Neuronal stem cell (in vitro differentiated cells): ENCODE measurements around the gene C1orf53.
A peak's percentile ranks its signal among the peaks of the same experiment; 100 is the strongest.

Experiments
- DNase-seq: peaks from one replicate; pipeline ENCODE4 v3.0.0-alpha.2; 2013; ENCODE audit warnings: low spot score
- H2AFZ ChIP-seq: one replicate; pipeline ENCODE4 v1.6.1; 2013; ENCODE audit warnings: mild to moderate bottlenecking, low read length, inconsistent platforms
- H2AK5ac ChIP-seq: 2 replicates; pipeline ENCODE4 v1.6.1; 2013; ENCODE audit warnings: low read depth, mild to moderate bottlenecking, inconsistent platforms, low read length, moderate library complexity, mixed read lengths
- H2BK120ac ChIP-seq: 2 replicates; pipeline ENCODE4 v1.6.1; 2013; ENCODE audit warnings: low read depth, mild to moderate bottlenecking, inconsistent platforms, low read length, moderate library complexity, mixed read lengths
- H2BK12ac ChIP-seq: one replicate; pipeline ENCODE4 v1.6.1; 2013; ENCODE audit warnings: low read length, inconsistent platforms
- H2BK15ac ChIP-seq: 2 replicates; pipeline ENCODE4 v1.6.1; 2013; ENCODE audit warnings: mild to moderate bottlenecking, low read length, inconsistent platforms, mixed read lengths
- H2BK5ac ChIP-seq: one replicate; pipeline ENCODE4 v1.6.1; 2013; ENCODE audit warnings: inconsistent platforms, mild to moderate bottlenecking, low read length, moderate library complexity
- H3K14ac ChIP-seq: one replicate; pipeline ENCODE4 v1.6.1; 2013; ENCODE audit warnings: low read length, inconsistent platforms
- H3K18ac ChIP-seq: 2 replicates; pipeline ENCODE4 v1.6.1; 2013; ENCODE audit warnings: low read length, inconsistent platforms
- H3K23ac ChIP-seq: 2 replicates; pipeline ENCODE4 v1.6.1; 2013; ENCODE audit warnings: low read depth, mild to moderate bottlenecking, mixed read lengths, low read length, inconsistent platforms; ENCODE audit not compliant: poor library complexity
- H3K27ac ChIP-seq: replicated peaks from 3 replicates; pipeline ENCODE4 v1.5.1; 2013; ENCODE audit warnings: low read length, inconsistent platforms
- H3K27me3 ChIP-seq, 3 experiments: 2 replicates each; pipeline ENCODE4 v1.6.1; 2013; ENCODE audit warnings: low read length in 3 of 3, mild to moderate bottlenecking in 2 of 3, inconsistent platforms in 1 of 3, low read depth in 1 of 3, mixed read lengths in 1 of 3, moderate library complexity in 1 of 3; ENCODE audit not compliant: control insufficient read depth in 3 of 3, insufficient read depth in 3 of 3
- H3K36me3 ChIP-seq, 2 donors: replicated peaks in 1 of 2; 2 replicates each; pipeline ENCODE4 v1.6.1; 2013; ENCODE audit warnings: low read length in 2 of 2; ENCODE audit not compliant: control insufficient read depth in 2 of 2, insufficient read depth in 2 of 2
- H3K4ac ChIP-seq: 2 replicates; pipeline ENCODE4 v1.6.1; 2013; ENCODE audit warnings: inconsistent platforms, mild to moderate bottlenecking, low read length, moderate library complexity
- H3K4me1 ChIP-seq, 2 donors: 1 replicate in 1 of 2; 2 replicates in 1 of 2; pipeline ENCODE4 v1.6.1; 2013; ENCODE audit warnings: low read length in 2 of 2, low read depth in 1 of 2; ENCODE audit not compliant: control insufficient read depth in 2 of 2, insufficient read depth in 1 of 2
- H3K4me2 ChIP-seq: one replicate; pipeline ENCODE4 v1.6.1; 2013; ENCODE audit warnings: mild to moderate bottlenecking, low read length, inconsistent platforms; ENCODE audit not compliant: insufficient read depth, poor library complexity, severe bottlenecking
- H3K4me3 ChIP-seq, 2 donors: 2 replicates each; pipeline ENCODE4 v1.5.1; 2013; ENCODE audit warnings: low read length in 2 of 2, mild to moderate bottlenecking in 2 of 2, inconsistent platforms in 1 of 2, moderate library complexity in 1 of 2
- H3K79me1 ChIP-seq: one replicate; pipeline ENCODE4 v1.6.1; 2013; ENCODE audit warnings: low read depth, mild to moderate bottlenecking, inconsistent platforms, low read length, moderate library complexity
- H3K9ac ChIP-seq: one replicate; pipeline ENCODE4 v1.6.1; 2013; ENCODE audit warnings: mild to moderate bottlenecking, low read depth, low read length, inconsistent platforms; ENCODE audit not compliant: poor library complexity
- H3K9me3 ChIP-seq, 2 donors: replicated peaks in 1 of 2; 2 replicates each; pipeline versions ENCODE3 to v1.6.1; 2013; ENCODE audit warnings: low read length in 2 of 2, mild to moderate bottlenecking in 2 of 2, inconsistent platforms in 1 of 2, low read depth in 1 of 2, mixed read lengths in 1 of 2, moderate library complexity in 1 of 2; ENCODE audit not compliant: control insufficient read depth in 2 of 2, insufficient read depth in 1 of 2
- H4K8ac ChIP-seq: one replicate; pipeline ENCODE4 v1.6.1; 2013; ENCODE audit warnings: low read depth, mild to moderate bottlenecking, inconsistent platforms, low read length, moderate library complexity
- H4K91ac ChIP-seq: one replicate; pipeline ENCODE4 v1.6.1; 2013; ENCODE audit warnings: low read length, low read depth, mild to moderate bottlenecking, inconsistent platforms; ENCODE audit not compliant: poor library complexity
- WGBS, 2 donors: extraction: QIAGEN DNeasy Blood & Tissue Kit; methylation state at CpG; one replicate each; pipeline ENCODE4 v1.1.7; 2013; ENCODE audit warnings: missing lambda C conversion rate in 2 of 2, mixed read lengths in 1 of 2; ENCODE audit not compliant: insufficient read length in 2 of 2, insufficient replicate concordance in 1 of 2; ENCODE audit errors: extremely low coverage in 2 of 2; 5-methylcytosine and 5-hydroxymethylcytosine counted together

C1orf53 gene

DNA sequence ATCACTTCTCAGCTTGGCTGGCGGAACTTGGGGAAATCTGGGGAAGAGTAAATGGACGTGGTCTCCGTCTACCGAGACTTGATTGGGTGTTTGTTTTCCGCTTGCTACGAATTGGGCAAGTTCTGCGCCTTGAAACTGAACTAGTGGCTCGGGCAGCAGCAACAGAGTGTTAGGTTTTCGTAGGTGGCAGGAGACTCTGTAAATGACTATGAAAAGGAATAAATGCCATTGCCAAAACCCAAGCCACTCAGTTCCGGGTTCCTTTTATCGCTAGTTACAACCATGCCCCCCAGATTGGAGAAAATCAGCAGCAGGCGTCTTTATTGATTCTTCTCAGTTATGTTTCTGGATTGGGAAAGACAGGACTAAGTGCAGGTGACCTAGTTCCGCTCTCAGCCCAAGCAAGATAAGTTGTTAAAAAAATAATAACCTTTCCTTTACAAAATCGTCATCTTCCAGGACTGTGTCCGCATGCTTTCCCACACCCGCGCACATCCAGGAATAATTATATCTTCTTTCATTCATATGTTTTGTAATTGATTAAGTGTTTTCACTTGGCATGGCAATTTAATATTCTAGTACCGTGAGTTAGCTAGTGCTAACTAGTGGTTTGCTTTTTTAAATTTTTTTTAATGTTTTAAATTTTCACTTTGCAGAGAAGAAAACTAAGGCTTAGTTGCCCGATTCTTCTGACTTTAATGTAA lies 18.1 kb downstream of the C1orf53 start:
- Histone ChIP-seq H3K4me2 (no peak overlapping the region), H2BK120ac (no peak overlapping the region), H4K8ac (no peak overlapping the region), H3K27ac (no peak overlapping the region), H2BK5ac (no peak overlapping the region), H3K4ac (no peak overlapping the region), H3K36me3 (no peaks in the 10 kb centered on the region), H2BK12ac (no peak overlapping the region), H3K4me1 (peaks cover 11 to 32% of the 10 kb centered on the region in 2 donors), H3K79me1 (no peaks in the 10 kb centered on the region), H2AK5ac (no peak overlapping the region), H3K27me3 (peaks cover 32 to 93% (median 71%) of the 10 kb centered on the region in 3 experiments), H2BK15ac (no peak overlapping the region), H3K18ac (no peak overlapping the region), H3K14ac (no peak overlapping the region), H3K23ac (no peak overlapping the region), H4K91ac (no peak overlapping the region), H3K9me3 (peaks cover 0 to 2% of the 10 kb centered on the region in 2 donors), H2AFZ (no peak overlapping the region), H3K4me3 (no peak overlapping the region), H3K9ac (no peak overlapping the region)
- peak; percentile 26 for DNase-seq
- no CpG with 5 or more reads among the region's 19 CpGs for WGBS, 2 donors

DNA sequence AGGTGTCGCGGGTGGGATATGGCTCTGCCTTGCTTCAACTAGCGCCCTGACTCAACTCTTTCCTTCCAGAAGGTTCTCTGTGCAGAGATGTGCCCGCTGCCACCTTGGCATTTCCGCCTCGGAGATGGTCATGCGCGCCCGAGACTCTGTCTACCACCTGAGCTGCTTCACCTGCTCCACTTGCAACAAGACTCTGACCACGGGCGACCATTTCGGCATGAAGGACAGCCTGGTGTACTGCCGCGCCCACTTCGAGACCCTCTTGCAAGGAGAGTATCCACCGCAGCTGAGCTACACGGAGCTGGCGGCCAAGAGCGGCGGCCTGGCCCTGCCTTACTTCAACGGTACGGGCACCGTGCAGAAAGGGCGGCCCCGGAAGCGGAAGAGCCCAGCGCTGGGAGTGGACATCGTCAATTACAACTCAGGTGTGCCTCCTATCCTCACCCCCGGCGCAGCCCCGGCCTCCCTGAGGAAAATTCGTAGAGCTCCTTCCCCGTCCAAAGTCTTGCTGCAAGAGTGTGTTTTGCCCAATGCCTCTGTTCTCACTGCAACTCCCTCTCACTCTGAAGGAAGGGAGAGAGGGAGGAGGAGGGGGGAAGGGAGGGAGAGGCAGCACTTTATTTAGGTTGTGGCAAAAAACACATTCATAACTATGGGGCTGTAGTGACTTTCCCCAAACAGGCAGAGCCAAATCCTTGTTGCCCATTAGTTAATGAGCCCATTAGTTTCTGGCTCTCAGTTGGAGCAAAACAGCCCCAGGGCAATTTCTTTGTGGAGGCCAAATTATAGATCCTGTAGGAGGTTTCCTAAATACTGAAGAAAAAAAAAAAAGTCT lies 19.0 kb downstream of the C1orf53 start:
- no CpG with 5 or more reads among the region's 33 CpGs for WGBS, 2 donors
- H2BK120ac ChIP-seq: no peak overlapping the region
- peak overlapping the region in 1 of 2 donors; percentile 66 for H3K4me3 ChIP-seq

GRCh38 chr1:197922070-197922390 lies 19.6 kb downstream of the C1orf53 start:
- no peaks in the 10 kb centered on the region for H3K36me3 ChIP-seq
- H2AK5ac ChIP-seq: no peak overlapping the region
- H3K4me2 ChIP-seq: no peak overlapping the region
- H3K27me3 ChIP-seq: peaks cover 28 to 89% (median 59%) of the 10 kb centered on the region in 3 experiments
- H3K79me1 ChIP-seq: no peaks in the 10 kb centered on the region
- no peak overlapping the region for H4K8ac ChIP-seq
- no peak overlapping the region for H3K9ac ChIP-seq
- no peak overlapping the region for H2BK120ac ChIP-seq
- H3K4ac ChIP-seq: no peak overlapping the region
- no peak for DNase-seq
- H2BK5ac ChIP-seq: no peak overlapping the region
- H3K27ac ChIP-seq: no peak overlapping the region
- no peak overlapping the region for H3K4me3 ChIP-seq
- WGBS, 2 donors: no CpG with 5 or more reads among the region's 2 CpGs
- no peak overlapping the region for H3K23ac ChIP-seq
- H2BK12ac ChIP-seq: no peak overlapping the region
- H3K9me3 ChIP-seq: peaks cover 0 to 2% of the 10 kb centered on the region in 2 donors
- no peak overlapping the region for H2BK15ac ChIP-seq
- H2AFZ ChIP-seq: no peak overlapping the region
- H4K91ac ChIP-seq: no peak overlapping the region
- H3K18ac ChIP-seq: no peak overlapping the region
- H3K14ac ChIP-seq: no peak overlapping the region
- peaks cover 2 to 26% of the 10 kb centered on the region in 2 donors for H3K4me1 ChIP-seq

More for the DNA sequence above, 19.0 kb downstream of the C1orf53 start:
- Histone ChIP-seq H2BK15ac (peak overlapping the region; percentile 3), H2AK5ac (no peak overlapping the region), H3K14ac (peak overlapping the region; percentile 47), H3K9me3 (peaks cover 0 to 2% of the 10 kb centered on the region in 2 donors), H2BK5ac (no peak overlapping the region), H3K4me2 (peak overlapping the region; percentile 58), H4K8ac (no peak overlapping the region), H3K27ac (no peak overlapping the region), H3K79me1 (no peaks in the 10 kb centered on the region), H3K9ac (peak overlapping the region; percentile 12), H2AFZ (peak overlapping the region; percentile 68), H2BK12ac (no peak overlapping the region), H3K4ac (no peak overlapping the region), H3K36me3 (no peaks in the 10 kb centered on the region), H3K23ac (peak overlapping the region; percentile 1), H3K4me1 (peaks cover 6 to 31% of the 10 kb centered on the region in 2 donors), H4K91ac (no peak overlapping the region), H3K27me3 (peaks cover 32 to 90% (median 65%) of the 10 kb centered on the region in 3 experiments), H3K18ac (peak overlapping the region; percentile 62)
- peak; percentile 17 for DNase-seq

DNA sequence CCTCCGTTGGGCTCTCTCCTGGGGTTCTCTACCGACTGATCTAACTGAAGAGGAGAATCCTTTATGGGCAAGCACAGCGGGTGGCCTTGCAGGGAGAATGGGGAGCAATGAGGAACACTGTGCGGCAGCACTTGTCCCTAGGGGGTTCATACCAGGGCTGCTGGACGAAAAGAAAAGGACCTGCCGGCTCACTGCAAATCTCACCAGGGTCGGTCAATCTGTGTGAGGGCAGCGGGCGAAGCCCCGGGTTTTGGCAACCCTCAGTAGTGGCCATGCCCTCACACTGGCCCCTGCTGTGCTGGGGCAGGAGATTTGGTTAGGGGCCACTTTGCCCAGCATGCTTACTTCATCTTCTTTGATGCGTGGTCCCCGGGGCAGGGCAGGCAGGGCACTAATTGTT lies 20.6 kb downstream of the C1orf53 start:
- peaks cover 22 to 88% (median 49%) of the 10 kb centered on the region in 3 experiments for H3K27me3 ChIP-seq
- H2BK12ac ChIP-seq: no peak overlapping the region
- H3K27ac ChIP-seq: no peak overlapping the region
- no peak overlapping the region for H2BK5ac ChIP-seq
- no peak overlapping the region for H3K14ac ChIP-seq
- H3K4me1 ChIP-seq: peaks cover 2 to 18% of the 10 kb centered on the region in 2 donors
- H2BK120ac ChIP-seq: no peak overlapping the region
- H2AK5ac ChIP-seq: no peak overlapping the region
- no peak overlapping the region for H3K9ac ChIP-seq
- H2AFZ ChIP-seq: no peak overlapping the region
- no peak overlapping the region for H4K8ac ChIP-seq
- no peaks in the 10 kb centered on the region for H3K79me1 ChIP-seq
- no peak overlapping the region for H3K18ac ChIP-seq
- no peak overlapping the region for H3K4me3 ChIP-seq
- H4K91ac ChIP-seq: no peak overlapping the region
- no peak for DNase-seq
- peaks cover 0 to 2% of the 10 kb centered on the region in 2 donors for H3K9me3 ChIP-seq
- no peak overlapping the region for H3K4me2 ChIP-seq
- H3K4ac ChIP-seq: no peak overlapping the region
- no CpG with 5 or more reads among the region's 12 CpGs for WGBS, 2 donors
- no peak overlapping the region for H2BK15ac ChIP-seq
- H3K23ac ChIP-seq: no peak overlapping the region
- no peaks in the 10 kb centered on the region for H3K36me3 ChIP-seq
